KBM-7 (cell line): ENCODE measurements around the gene DCHS2.
A peak's percentile ranks its signal among the peaks of the same experiment; 100 is the strongest.

Experiments
- DNase-seq: peaks from one replicate; pipeline ENCODE4 v3.0.0-alpha.2; 2015
- in situ Hi-C: fragments of 300-500 bp; cut with MboI; formaldehyde crosslinking; loops from 2 replicates; pipeline ENCODE4 v1.14.3; 2020; ENCODE audit warnings: low sequenced_read_pairs, low pct_unique_long_range_greater_than_20kb, mixed read lengths

The DCHS2 gene

DNA sequence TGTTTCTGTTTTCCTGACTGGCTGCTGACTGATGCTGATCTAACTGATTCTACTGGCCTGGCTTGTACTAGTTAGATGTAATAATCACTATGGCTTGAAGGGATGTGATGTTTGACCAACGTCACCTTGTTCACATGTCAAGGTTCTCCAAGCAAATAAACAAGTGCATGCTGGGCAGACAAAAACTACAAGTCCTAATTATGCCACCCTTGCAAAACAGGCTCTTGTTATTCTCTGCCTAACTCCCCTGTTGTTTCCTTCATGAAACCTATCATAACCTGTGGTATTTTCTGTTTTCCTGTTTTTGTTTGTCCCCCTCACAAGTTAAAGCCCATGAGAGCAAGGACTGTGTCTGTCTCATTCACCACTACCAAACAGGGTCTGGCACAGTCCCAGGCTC, 146.2 kb downstream of the DCHS2 start:
- in situ Hi-C loops, result loop anchor here (25.0 kb wide), 1 partner anchor 267 kb away; the partner anchor contains the start of gene FGG
- no peak for DNase-seq

- no peak for DNase-seq
- in situ Hi-C loops, result loop anchor here (25.0 kb wide), 1 partner anchor 268 kb away; the partner anchor contains the start of gene FGG
Measured at GRCh38 chr4:154344686-154345085, 146.9 kb downstream of the DCHS2 start.

GRCh38 chr4:154343651-154344050, 147.9 kb downstream of the DCHS2 start:
- in situ Hi-C loops, result loop anchor here (25.0 kb wide), 1 partner anchor 269 kb away; the partner anchor contains the start of gene FGG
- no peak for DNase-seq

- no peak for DNase-seq
- in situ Hi-C loops, result loop anchor here (25.0 kb wide), 1 partner anchor 271 kb away; the partner anchor contains the start of gene FGG
Measured at GRCh38 chr4:154341448-154341847, 150.2 kb downstream of the DCHS2 start.

- in situ Hi-C loops, result loop anchor here (25.0 kb wide), 1 partner anchor 277 kb away; the partner anchor contains the start of gene FGG
- no peak for DNase-seq
Measured at GRCh38 chr4:154335588-154335987, 156.0 kb downstream of the DCHS2 start.

DNA sequence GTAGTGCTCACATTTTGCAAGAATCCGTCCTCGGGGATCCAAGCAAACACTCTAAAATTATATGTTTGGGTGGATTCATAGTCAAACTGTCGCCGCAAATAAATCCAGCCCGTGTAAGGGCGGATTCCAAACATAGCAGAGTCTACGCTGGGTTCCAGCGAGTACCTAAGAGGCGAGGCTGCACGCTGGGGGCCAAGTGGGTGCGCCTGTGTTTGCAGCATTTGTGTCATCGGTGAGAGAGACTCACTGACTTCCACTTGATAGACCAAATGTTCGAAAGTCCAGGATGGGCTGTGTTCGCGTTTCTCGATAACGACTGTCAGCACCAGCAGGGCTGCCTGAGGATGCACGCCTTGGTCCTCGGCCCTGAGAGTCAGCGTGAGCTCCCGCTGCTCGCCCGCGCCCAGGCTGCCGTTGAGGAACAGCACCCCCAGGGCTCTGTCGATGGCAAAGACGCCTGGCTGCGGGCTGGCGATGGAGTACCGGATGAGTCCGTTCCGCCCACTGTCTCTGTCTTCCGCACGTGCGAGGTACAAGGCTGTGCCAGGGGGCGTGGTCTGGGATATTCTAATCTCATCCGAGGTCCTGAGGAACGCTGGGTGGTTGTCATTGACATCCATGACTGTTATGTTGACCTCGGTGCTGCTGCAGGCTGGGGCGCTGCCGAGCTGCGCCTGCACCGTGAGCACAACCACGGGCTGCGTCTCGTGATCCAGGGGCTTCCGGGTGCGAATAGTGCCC, 158.7 kb downstream of the DCHS2 start:
- in situ Hi-C loops, result loop anchor here (25.0 kb wide), 1 partner anchor 279 kb away; the partner anchor contains the start of gene FGG
- DNase-seq, result no peak

GRCh38 chr4:154329939-154330338, 161.7 kb downstream of the DCHS2 start:
- DNase-seq, result no peak
- in situ Hi-C loops, result loop anchor here (25.0 kb wide), 1 partner anchor 282 kb away; the partner anchor contains the start of gene FGG

DNA sequence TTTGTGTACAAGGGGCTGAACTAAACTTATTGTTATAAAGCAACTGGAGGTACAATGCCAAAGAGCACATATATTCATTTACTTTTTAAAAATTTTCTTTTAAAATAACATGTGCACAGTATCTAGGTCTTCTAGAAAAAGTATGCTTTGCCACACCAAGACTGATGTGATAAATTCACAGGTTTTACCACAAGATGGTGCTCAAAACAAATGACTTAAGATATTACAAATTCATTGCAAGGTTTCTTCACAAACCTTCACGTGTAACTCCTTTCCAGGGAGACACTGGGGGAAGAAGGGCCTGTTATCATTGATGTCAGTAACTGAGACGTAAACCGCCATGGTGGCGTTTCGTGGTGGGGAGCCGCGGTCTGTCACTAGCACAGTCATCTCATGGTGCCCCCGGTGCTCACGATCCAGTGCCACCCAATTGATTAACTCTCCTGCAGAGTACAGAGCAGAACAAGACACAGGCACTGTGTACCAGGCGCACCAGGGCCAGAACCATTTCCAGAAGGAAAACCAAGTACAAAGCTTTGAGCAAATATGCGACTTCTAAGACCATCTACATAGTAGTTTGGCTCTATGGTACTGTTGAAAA, 162.2 kb downstream of the DCHS2 start:
- DNase-seq, result peak; percentile 27
- in situ Hi-C loops, result loop anchor here (25.0 kb wide), 1 partner anchor 283 kb away; the partner anchor contains the start of gene FGG

DNA sequence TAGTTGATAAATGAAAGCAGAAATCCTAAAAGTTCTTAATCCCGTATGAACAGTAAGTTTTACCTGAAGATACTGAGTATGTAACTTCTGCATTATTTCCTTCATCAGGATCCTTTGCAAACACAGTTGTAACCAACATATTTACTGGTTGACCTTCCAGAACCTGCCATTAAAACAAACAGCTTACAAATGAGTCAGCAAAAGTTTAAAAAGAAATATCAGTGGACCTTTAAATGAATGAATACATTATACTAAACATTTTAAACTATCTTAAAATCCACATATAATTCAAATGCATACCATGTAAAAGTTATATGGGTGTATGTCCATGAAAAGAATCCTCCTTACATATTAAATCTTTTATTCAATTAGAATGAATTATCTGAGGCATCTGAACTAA, 163.6 kb downstream of the DCHS2 start:
- DNase-seq, result no peak
- in situ Hi-C loops, result loop anchor here (25.0 kb wide), 1 partner anchor 284 kb away; the partner anchor contains the start of gene FGG

- in situ Hi-C loops, result no loop called here
- DNase-seq, result no peak
Measured at GRCh38 chr4:154320521-154320920, 171.1 kb downstream of the DCHS2 start.

DNA sequence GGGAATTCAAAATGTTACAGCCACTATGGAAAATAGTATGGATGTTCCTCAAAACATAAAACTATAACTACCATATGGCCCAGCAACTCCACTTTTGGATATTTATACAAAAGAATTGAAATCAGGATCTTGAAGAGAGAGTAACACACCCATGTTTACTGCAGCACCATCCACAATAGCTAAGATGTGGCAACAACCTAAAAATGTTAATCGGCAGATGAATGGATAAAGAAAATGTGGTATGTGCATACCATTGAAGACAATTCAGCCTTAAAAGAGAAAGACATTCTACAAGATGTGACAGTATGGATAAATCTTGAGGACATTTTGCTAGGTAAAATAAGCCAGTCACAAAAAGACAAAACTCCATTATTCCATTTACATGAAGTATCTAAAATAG, 171.9 kb downstream of the DCHS2 start:
- in situ Hi-C loops, result no loop called here
- DNase-seq, result no peak

- no peak for DNase-seq
- in situ Hi-C loops, result no loop called here
Measured at GRCh38 chr4:154317201-154317999, 174.2 kb downstream of the DCHS2 start.

DNA sequence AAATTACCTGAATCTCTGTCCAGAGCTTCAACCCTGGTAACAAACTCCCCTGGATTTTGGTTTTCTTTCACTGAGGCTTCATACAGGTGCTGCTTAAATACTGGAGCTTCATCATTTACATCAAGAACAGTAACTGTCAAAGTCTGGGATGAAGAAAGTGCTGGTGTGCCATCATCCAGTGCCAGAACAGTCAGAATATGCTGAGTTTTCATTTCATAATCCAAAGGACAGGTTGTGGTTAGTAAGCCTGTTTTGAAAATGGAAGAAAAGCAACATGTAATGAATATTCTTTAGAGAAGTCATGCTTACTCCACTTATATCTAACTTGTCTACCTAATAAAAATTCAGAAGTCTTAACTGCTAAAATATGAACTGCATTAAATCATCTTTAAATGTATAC, 175.9 kb downstream of the DCHS2 start:
- DNase-seq, result no peak
- in situ Hi-C loops, result no loop called here

DNA sequence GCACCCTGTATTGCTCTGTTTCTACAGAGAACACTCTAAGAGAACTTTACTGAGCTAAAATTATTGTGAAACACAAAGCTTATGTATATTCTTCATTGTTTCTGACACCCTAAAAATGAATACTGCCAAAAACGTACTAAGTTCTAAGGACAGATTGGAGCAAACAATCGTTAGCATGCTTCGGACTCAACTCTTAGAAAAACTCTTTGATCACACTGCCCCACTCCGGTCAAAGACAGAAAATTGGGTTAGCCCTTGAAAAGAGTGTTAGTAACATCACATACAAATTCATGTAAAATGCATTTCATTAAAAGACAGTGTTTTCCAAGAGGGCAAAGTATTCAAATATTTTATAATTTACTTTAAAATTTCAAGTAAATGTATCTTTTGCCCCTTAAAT, 177.4 kb downstream of the DCHS2 start:
- in situ Hi-C loops, result no loop called here
- DNase-seq, result peak; percentile 15

DNA sequence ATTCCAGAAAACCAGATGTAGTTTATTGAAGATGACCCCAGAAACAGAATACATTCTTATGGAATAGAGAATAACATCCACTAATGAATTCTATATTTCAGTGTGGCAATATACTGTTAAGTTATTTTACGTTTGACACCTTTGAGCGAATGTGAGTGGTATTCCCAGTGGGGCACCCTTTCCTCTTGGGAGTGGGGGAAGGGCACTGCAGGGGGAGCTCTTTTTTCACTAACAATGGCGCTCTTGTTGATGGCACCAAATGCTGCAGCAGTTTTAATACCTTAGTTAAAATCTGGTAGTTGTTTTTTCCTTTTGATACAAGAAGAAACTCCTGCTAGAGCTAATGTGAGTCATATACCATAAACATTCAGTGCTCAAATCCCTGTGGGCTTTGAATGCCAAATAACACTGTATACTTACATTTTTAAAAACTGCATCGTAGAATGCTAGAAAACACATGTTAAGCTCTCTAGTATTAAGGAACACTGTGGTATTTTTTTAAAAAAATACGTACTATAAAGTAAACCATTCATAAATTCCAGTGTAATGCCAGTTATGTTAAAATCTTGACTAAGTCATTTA, 178.5 kb downstream of the DCHS2 start:
- in situ Hi-C loops, result no loop called here
- DNase-seq, result no peak

DNA sequence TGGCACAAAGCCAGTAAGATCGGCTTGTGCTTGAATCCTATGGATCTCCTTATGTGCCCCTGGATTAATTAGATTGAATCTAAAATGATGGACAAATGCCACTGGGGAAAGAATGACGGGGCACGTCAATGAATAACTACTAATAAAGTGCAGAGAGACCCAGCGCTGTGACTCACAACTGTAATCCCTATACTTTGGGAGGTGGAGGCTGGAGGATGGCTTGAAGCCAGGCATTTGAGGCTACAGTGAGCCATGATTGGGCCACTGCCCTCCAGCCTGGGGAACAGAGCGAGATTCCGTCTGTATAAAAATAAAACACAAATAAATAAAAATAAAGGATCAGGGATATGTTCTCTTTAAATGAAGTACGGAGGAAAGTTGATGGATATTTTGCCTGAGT, 179.4 kb downstream of the DCHS2 start:
- DNase-seq, result no peak
- in situ Hi-C loops, result no loop called here

GRCh38 chr4:154310578-154310977, 181.0 kb downstream of the DCHS2 start:
- in situ Hi-C loops, result no loop called here
- no peak for DNase-seq

DNA sequence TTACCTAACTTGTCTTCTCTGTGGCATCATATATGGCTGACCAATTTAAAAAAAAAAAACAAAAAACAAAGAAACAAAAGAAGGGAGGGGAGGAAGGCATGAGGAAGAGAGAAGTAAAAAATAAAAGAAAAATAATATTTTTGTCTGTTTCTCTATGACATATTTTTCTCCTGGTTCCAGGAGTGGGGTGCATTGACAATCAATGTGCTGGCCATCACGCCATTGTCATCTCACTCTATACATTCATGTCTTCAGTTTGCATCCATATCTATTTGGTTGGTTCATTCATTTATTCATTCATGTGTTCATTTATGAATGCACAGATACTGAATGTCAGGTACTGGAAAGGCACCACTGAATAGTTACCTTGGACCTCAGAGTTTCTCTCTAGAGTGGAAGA, 183.4 kb downstream of the DCHS2 start:
- in situ Hi-C loops, result no loop called here
- no peak for DNase-seq

- in situ Hi-C loops, result no loop called here
- DNase-seq, result no peak
Measured at GRCh38 chr4:154307451-154307850, 184.1 kb downstream of the DCHS2 start.
